GM13977 (cell line): Measurements from ENCODE around the gene DISC1.

Source experiments
- DNase-seq: peaks from one replicate; pipeline ENCODE4 v3.0.0; 2012; ENCODE audit warnings: low spot score
- CTCF ChIP-seq: IDR thresholded peaks from 2 replicates; pipeline ENCODE4 v1.5.1; 2012; ENCODE audit warnings: mild to moderate bottlenecking, control low read depth; ENCODE audit not compliant: insufficient read depth; ENCODE audit errors: extremely low read depth, missing control alignments
- in situ Hi-C: fragments of 300-500 bp; cut with MboI; formaldehyde crosslinking; loops from one replicate; pipeline ENCODE4 v1.12.0; 2022; ENCODE audit warnings: low sequenced_read_pairs, low pct_unique_long_range_greater_than_20kb, mixed read lengths, inconsistent platforms; ENCODE audit not compliant: unreplicated experiment

DISC1 gene

GRCh38 chr1:231625975-231626534 is 535 bp upstream of the DISC1 start:
- in situ Hi-C loops, result no loop called here
- DNase-seq, result no peak
- no peak for TF ChIP-seq CTCF

GRCh38 chr1:231626951-231627614 is 493 bp downstream of the DISC1 start:
- in situ Hi-C loops, result no loop called here
- no peak for TF ChIP-seq CTCF
- DNase-seq, result no peak

- in situ Hi-C loops, result no loop called here
- TF ChIP-seq CTCF, result no peak
- DNase-seq, result no peak
These were observed 1.8 kb downstream of the DISC1 start for GRCh38 chr1:231628207-231628876.

- TF ChIP-seq CTCF, result no peak
- no peak for DNase-seq
- in situ Hi-C loops, result no loop called here
These were observed 2.5 kb downstream of the DISC1 start for GRCh38 chr1:231629132-231629531.

DNA sequence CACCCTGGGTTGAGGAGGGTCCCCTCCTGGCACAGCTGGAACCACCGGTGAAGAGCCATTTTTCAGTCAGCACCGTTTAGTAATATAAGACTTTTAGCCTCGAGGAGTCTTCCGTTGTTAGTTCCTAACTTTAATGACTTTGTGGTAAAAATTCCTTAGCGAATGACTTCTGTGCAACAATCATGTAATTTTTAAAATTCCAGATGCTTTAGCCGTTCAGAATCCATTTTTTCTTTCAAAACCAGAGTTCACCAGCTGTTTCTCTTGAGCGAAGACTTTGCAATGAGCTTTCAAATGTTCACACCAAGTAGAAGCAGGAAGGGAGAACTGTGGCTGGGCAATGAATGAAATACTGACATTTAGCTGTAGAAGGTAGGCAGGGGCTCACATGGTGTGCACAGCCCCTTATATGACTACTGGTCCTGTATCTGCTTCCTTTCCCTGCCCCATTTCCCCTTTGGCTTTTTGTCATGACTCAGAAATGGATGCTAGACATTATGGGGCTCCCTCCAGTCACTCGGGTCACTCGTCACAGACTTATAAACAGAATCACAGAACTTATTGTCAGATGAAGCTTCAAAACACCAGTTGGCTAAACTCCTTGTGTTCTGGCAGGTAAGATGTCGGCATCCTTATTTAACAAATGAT is 4.1 kb downstream of the DISC1 start:
- no peak for DNase-seq
- in situ Hi-C loops, result no loop called here
- TF ChIP-seq CTCF, result no peak

DNA sequence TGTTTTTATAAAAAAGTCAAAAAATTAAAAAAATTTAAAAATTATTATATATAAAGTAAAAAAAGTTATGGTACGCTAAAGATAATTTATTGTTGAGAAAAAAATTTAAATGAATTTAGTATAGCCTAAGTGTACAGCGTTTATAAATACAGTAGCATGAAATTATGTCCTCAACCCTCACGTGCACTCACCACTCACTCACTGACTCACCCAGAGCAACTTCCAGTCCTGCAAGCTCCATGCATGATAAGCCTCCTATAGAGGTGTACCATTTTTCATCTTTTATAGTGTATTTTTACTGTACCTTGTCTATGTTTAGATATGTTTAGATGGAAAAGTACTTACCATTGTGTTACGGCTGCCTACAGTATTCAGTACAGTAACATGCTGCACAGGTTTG is 5.1 kb downstream of the DISC1 start:
- no peak for TF ChIP-seq CTCF
- in situ Hi-C loops, result no loop called here
- no peak for DNase-seq
